Right renal cortex interstitium (tissue), 3 donors: ENCODE measurements around the gene CHST13. TPM values are rescaled to one million over a fixed set of nuclear protein-coding genes. Genes with fewer than 3 reads are reported as not detected.
A peak's percentile ranks its signal among the peaks of the same experiment; 100 is the strongest.

Experiments used
- DNase-seq, 3 donors: peaks; one replicate each; pipeline ENCODE4 v3.0.0-alpha.2; 2013; ENCODE audit warnings: low read depth in 3 of 3, low spot score in 2 of 3
- polyA plus RNA-seq, 3 donors: library from polyadenylated mRNA; unstranded; fragments of 120-200 nt; gene quantifications; one replicate each; pipeline ENCODE4 v1.2.1, GENCODE V29; 2013; ENCODE audit not compliant: insufficient read length in 3 of 3

CHST13 gene, protein sequence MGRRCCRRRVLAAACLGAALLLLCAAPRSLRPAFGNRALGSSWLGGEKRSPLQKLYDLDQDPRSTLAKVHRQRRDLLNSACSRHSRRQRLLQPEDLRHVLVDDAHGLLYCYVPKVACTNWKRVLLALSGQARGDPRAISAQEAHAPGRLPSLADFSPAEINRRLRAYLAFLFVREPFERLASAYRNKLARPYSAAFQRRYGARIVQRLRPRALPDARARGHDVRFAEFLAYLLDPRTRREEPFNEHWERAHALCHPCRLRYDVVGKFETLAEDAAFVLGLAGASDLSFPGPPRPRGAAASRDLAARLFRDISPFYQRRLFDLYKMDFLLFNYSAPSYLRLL
- polyA plus RNA-seq: 1 to 10 TPM; 3.1 to 4.4 (median 3.2) TPM

GRCh38 chr3:126523745-126524428, at the start of gene CHST13:
Gene CHST13 (plus strand): TSS chr3:126524155. CDS start chr3:126524333, 178 bp downstream.
- no peak for DNase-seq

DNA sequence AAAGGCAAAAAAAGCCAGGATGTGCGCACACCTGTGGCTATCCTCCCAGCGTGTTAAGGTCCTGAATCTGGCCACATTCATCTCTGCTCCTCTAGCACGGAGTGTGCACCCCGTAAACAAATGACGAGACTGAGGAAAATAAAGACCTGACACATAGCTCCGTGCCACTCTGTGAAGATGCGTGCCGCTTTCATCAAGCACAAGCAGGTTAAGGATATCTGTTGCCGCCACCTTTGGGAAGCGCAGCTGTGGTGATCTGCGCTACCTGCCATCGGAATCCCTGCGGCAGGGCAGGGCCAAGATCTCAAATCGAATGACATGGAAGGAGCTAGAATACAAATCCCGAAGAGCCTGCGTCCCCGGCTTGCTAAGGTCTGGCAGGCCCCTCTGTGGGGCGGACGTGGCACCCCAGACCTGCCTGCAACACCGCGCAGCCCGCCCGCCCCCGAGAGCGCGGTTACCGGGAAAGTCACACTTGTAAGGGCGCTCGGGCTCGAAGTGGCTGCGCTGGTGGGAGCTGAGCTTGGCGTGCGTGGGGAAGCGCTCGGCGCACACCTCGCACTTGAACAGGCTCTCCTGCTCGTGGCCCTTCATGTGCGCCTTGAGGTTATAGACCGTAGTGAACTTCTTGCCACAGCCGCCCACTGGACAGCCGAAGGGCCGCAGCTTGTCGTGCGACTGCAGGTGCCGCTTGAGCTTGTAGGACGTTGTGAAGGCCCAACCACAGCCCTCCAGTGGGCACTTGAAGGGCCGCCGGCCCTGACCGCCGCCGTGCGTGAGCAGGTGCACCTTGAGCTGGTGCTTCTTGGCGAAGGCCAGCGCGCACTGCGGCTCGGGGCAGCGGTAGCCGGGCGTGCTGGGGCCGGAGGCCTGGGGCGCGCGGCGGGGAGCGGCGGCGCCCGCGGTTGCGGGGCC, 49.2 kb upstream of the CHST13 start:
- DNase-seq: peak in 1 of 3 donors; percentile 23

- DNase-seq: peak; percentile 72 to 90 (median 86)
Measured at GRCh38 chr3:126475413-126476114, 48.4 kb upstream of the CHST13 start, which contains the start of gene ZXDC. Gene ZXDC (minus strand): TSS chr3:126475891. CDS start chr3:126475865, 26 bp downstream.

GRCh38 chr3:126476166-126477060, 47.5 kb upstream of the CHST13 start:
- peak in 2 of 3 donors; percentile 38 to 47 for DNase-seq

DNA sequence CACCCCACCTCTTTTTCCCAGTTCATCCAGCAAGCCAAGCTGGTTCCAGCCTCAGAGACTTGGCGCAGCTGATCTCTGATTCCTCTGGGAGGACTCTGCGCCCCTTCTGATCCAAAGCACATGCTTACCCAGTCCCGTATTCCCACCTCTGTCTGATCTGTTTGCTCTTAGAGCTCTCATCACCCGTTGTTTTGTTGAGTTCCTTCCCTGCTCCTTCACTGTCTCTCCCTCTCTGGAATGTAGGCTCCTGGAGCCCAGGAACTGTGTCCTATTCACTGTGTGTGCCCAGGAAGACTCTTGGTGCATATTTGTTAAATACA, 46.9 kb upstream of the CHST13 start:
- DNase-seq: no peak

- no peak for DNase-seq
Measured at GRCh38 chr3:126478581-126479310, 45.2 kb upstream of the CHST13 start.

GRCh38 chr3:126479642-126480041, 44.3 kb upstream of the CHST13 start:
- DNase-seq: no peak

GRCh38 chr3:126480206-126480605, 43.7 kb upstream of the CHST13 start:
- DNase-seq: no peak

GRCh38 chr3:126480861-126481260, 43.1 kb upstream of the CHST13 start:
- no peak for DNase-seq

DNA sequence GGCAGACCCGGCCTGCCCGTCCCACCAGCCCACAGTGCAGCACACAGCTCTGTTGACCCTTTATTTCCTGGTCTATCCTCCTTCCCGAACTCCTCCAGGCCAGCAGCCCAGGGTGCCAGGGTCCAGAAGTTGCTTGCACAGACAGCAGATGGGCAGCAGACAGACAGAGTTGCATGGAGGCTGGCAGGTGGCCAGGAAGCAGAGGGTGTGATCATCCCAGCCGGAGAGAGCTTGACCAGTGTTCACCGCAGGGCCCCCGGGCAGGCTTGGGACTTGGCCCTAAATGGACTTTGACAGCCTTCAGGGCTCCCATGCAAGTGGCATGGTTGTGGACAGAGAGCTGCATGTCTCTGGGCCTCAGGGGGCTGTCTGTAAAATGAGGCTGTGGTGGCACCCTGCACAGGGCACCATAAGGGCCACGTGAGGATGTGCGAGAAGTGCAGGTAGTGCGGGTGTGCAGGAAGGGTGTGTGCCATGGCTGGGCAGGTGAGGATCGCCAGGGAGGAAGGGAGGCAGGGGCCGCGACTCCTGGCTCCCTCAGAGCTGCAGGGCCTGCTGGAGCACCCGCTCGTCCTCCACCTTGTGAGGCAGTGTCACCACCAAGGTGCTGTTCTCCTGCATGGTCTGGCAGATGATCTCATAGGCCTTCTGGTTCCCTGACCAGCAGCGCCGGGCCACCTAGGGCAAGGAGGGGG, 42.0 kb upstream of the CHST13 start:
- no peak for DNase-seq

DNA sequence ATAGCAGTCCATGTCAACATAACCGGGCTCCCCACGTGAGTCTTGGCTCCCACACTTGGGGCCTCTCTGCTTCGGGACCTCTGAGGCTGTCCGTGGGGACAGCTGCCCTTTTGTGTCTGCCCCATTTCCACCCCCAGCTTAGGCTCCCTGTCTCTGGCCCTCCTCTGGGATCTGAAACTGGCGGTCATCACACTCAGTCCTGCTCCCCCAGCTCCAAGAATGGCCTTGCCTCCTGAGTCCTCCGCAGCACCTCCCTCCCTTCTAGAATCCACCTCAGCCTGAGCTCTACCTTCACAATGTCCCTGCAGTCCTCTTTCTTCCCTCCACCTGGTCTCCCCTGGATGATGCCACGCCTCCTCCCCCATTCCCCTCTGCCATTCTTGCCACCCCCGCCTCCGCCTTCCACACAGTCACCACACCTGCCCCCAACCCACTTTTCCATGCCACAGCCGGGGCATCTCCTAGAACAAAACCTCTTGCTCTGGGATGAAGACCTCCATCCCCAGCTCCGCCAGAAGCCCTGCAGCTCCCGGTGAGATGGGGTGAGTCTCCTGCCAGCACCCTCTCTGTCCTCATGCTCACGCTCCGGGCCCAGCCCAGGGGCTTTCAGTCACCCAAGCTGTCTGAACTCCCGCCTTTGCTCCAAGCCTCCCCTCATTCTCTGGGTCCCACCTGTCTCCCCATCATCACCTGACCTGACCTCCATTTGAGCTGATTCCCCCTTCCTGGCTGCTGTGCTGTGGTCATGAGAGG, 41.3 kb upstream of the CHST13 start:
- no peak for DNase-seq

GRCh38 chr3:126483321-126483761, 40.6 kb upstream of the CHST13 start:
- no peak for DNase-seq

DNA sequence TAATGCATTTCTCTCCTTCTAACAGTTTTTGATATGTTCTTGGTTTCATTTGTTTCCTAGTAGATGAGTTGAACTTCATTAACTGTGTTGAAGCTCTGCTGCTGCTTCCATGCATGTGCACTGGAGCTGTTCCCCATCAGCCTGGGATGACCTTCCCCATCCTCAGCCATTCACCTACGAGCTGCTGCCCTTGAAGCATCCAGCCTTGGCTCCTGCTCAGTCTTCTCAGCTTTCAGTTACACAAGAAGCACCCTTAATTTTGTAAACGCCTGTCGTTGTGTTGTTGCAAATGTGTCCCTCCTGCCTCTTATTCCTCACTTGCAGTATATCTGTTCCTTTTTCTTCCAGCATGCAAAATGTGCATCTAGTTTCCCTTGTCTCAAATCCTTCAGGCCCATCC, 39.8 kb upstream of the CHST13 start:
- DNase-seq: no peak

DNA sequence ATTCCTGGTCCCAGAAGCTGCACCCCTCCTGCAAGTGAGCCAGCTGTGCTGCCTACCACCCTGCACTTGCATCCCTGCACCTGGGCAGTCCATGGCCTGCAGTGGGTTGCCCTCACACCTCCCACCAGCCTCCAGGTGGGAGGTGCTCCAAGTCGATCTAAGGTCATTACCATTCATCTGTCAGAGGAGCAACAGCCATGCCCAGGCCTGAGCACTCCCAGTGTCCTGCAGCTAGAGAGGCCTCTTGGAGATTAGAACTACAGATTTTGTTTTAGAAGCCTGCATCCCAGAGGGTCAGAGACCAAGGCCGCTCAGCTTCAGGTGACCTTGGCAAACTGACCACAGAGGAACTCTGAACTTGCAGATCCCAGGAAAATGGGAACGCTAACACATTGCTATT, 39.3 kb upstream of the CHST13 start:
- DNase-seq: no peak

DNA sequence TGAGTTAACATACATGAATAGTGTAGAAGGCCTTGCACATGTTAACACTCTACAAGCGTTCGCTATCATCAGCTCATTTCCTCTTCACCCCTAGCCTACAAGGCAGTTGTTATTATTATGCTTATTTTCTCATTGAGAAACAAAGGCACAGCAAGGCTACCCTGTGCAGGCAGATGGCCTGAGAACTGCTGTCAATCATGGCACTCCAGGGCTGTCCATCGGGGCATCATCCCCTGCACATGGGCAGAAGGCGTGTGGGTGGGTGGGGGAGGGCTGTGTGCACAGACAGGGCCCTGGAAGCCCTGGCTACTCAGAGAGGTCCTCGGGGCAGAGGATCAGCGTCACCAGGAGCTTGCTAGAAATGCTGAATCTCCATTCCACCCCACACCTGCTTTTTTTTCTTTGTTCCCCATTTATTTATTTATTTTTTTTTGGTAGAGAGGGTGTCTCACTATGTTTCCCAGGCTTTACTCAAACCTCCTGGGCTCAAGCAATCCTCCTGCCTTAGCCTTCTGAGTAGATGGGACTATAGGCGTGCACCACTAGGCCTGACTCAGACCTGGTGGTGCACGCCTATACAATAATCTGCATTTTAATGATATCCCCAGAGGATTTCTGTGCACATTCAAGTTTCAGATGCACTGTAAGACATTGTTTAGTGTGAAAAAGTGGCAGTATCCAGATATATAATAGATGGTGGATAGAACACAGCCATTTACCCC, 38.6 kb upstream of the CHST13 start:
- DNase-seq: no peak

DNA sequence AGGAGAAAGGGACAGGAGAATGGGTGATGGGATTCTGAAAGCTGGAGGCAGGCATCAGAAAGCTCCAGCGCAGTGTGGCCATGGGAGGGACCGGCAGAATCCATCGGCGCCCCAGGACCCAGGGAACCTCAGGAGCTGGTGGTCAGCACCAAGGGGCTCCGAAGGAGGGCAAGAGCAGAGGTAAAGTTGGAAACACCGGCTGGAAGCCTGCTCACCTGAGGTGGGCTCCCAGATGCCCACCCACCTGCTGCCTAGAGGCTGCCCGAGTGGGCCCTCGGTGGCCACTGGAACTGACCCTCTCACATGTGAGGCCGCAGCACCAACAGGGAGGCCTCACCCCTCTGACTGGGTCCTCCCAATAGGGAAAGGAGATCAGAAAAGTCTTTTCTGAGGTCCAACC, 38.0 kb upstream of the CHST13 start:
- DNase-seq: no peak

DNA sequence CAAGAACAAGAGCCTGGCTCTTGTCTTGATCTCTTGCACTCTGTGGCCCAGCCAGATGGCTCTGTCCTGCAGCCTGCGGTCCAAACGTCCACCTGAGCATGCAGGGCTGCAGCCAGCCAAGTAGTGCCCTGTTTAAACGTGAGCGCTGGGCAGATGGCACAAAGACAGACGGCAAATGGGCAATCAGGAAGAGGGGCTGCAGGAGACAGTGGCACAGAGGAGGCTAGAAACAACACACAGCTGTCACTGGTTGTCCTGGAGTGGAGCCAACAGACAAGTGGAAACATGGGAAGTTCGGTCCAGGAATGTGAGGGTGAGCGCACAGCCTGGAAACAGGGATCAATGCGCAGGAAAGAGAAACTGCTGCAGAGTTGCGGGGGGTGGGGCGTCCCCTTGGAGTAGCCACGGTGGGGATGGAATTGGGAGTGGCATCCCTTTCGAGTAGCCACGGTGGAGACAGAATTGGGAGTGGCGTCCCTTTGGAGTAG, 37.6 kb upstream of the CHST13 start:
- DNase-seq: no peak
